Effector CD8-positive, alpha-beta T cell (primary cell): ENCODE measurements around the gene TM4SF18.
"Not testable (repeated sequence)": the region's sequence is repeated elsewhere in the genome, so short reads cannot be mapped to it uniquely, and the experiment has no call there.

ENCODE experiments used
- DNase-seq: peaks from one replicate; lab custom pipeline; 2025; lab: John Stamatoyannopoulos, UW

The TM4SF18 gene

GRCh38 chr3:149368674-149369497 is 35.5 kb upstream of the TM4SF18 start:
- no peak for DNase-seq

GRCh38 chr3:149368201-149368673 is 34.8 kb upstream of the TM4SF18 start:
- DNase-seq, result no peak

- DNase-seq, result no peak
Measured at GRCh38 chr3:149366941-149367840, 33.8 kb upstream of the TM4SF18 start.

GRCh38 chr3:149366031-149366430 is 32.6 kb upstream of the TM4SF18 start:
- DNase-seq, result no peak

- DNase-seq, result no peak
Measured at GRCh38 chr3:149364624-149365023, 31.2 kb upstream of the TM4SF18 start.

GRCh38 chr3:149363053-149363452 is 29.6 kb upstream of the TM4SF18 start:
- DNase-seq, result no peak

- DNase-seq, result no peak
Measured at GRCh38 chr3:149362366-149362765, 28.9 kb upstream of the TM4SF18 start.

GRCh38 chr3:149356630-149357029 is 23.2 kb upstream of the TM4SF18 start:
- no peak for DNase-seq

GRCh38 chr3:149356044-149356592 is 22.7 kb upstream of the TM4SF18 start:
- DNase-seq, result no peak

- DNase-seq, result no peak
Measured at GRCh38 chr3:149353581-149354184, 20.2 kb upstream of the TM4SF18 start.

- DNase-seq, result no peak
Measured at GRCh38 chr3:149352556-149352955, 19.1 kb upstream of the TM4SF18 start.

GRCh38 chr3:149343951-149344350 is 10.5 kb upstream of the TM4SF18 start:
- DNase-seq, result no peak

- no peak for DNase-seq
Measured at GRCh38 chr3:149342413-149343380, 9.3 kb upstream of the TM4SF18 start.

GRCh38 chr3:149340310-149340933 is 7.0 kb upstream of the TM4SF18 start:
- DNase-seq, result no peak

- DNase-seq, result no peak
Measured at GRCh38 chr3:149339931-149340309, 6.5 kb upstream of the TM4SF18 start.

- not testable (repeated sequence) for DNase-seq
Measured at GRCh38 chr3:149337486-149337885, 4.0 kb upstream of the TM4SF18 start.

- no peak for DNase-seq
Measured at GRCh38 chr3:149336925-149337324, 3.5 kb upstream of the TM4SF18 start.

GRCh38 chr3:149332771-149333170 is 665 bp downstream of the TM4SF18 start:
- DNase-seq, result no peak

GRCh38 chr3:149332227-149332765 is 1.1 kb downstream of the TM4SF18 start:
- DNase-seq, result no peak

GRCh38 chr3:149331396-149331795 is 2.0 kb downstream of the TM4SF18 start:
- DNase-seq, result no peak
